ENCODE results near the gene CAPG. TPM values are rescaled to one million over a fixed set of nuclear protein-coding genes. Genes with fewer than 3 reads are reported as not detected.

Gene CAPG
- total RNA-seq, 1 donor from 2014 or later = 32.6 TPM

GRCh38 chr2:85395912-85396475, 14.2 kb downstream of the CAPG start:
- H3K9me3 Mint-ChIP-seq = no peaks in the 10 kb centered on the region
- no peak overlapping the region for H3K27ac Mint-ChIP-seq (ENCODE audit: unreplicated experiment)
- DNase-seq (ENCODE audit: low read depth, low spot score) = no peak
- no peak overlapping the region for H3K4me3 Mint-ChIP-seq
- no peaks in the 10 kb centered on the region for H3K27me3 Mint-ChIP-seq (ENCODE audit: low read depth)
- no peaks in the 10 kb centered on the region for H3K36me3 Mint-ChIP-seq (ENCODE audit: low read depth)
- TF ChIP-seq, protein P1, sequence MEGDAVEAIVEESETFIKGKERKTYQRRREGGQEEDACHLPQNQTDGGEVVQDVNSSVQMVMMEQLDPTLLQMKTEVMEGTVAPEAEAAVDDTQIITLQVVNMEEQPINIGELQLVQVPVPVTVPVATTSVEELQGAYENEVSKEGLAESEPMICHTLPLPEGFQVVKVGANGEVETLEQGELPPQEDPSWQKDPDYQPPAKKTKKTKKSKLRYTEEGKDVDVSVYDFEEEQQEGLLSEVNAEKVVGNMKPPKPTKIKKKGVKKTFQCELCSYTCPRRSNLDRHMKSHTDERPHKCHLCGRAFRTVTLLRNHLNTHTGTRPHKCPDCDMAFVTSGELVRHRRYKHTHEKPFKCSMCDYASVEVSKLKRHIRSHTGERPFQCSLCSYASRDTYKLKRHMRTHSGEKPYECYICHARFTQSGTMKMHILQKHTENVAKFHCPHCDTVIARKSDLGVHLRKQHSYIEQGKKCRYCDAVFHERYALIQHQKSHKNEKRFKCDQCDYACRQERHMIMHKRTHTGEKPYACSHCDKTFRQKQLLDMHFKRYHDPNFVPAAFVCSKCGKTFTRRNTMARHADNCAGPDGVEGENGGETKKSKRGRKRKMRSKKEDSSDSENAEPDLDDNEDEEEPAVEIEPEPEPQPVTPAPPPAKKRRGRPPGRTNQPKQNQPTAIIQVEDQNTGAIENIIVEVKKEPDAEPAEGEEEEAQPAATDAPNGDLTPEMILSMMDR (conservative IDR thresholded peaks at IDR 0.05) = no peak
- no peaks in the 10 kb centered on the region for H3K4me1 Mint-ChIP-seq

- no peak overlapping the region for H3K4me3 Mint-ChIP-seq
- DNase-seq (ENCODE audit: low read depth, low spot score) = no peak
- TF ChIP-seq, protein P1 (conservative IDR thresholded peaks at IDR 0.05) = no peak
- H3K36me3 Mint-ChIP-seq (ENCODE audit: low read depth) = no peaks in the 10 kb centered on the region
- no peaks in the 10 kb centered on the region for H3K9me3 Mint-ChIP-seq
- no peaks in the 10 kb centered on the region for H3K4me1 Mint-ChIP-seq
- no peak overlapping the region for H3K27ac Mint-ChIP-seq (ENCODE audit: unreplicated experiment)
- H3K27me3 Mint-ChIP-seq (ENCODE audit: low read depth) = no peaks in the 10 kb centered on the region
Measured at GRCh38 chr2:85394976-85395375, 15.2 kb downstream of the CAPG start.

DNA sequence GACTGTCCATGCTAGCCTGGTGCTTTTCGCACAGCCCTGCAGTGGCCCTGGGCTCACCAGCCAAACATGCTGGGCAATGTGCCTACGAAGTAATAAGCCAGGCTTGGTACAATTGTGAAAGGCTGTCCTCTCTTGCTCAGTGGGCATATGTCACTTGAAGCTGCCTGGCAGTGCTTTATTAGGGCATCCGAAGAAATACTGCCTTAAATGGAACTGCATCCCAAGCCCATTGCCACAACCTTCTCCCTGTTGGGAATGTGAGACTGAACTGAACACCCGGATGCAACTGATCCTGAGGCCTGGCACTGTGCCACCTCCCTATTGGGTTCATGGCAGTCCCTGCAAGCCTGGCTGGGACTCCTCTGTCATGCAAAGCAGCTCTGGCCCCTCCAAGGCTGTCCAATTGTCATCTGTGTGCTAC, 15.9 kb downstream of the CAPG start:
- no peaks in the 10 kb centered on the region for H3K4me1 Mint-ChIP-seq
- H3K9me3 Mint-ChIP-seq = no peaks in the 10 kb centered on the region
- H3K36me3 Mint-ChIP-seq (ENCODE audit: low read depth) = no peaks in the 10 kb centered on the region
- TF ChIP-seq, protein P1 (conservative IDR thresholded peaks at IDR 0.05) = no peak
- no peak for DNase-seq (ENCODE audit: low read depth, low spot score)
- H3K27me3 Mint-ChIP-seq (ENCODE audit: low read depth) = no peaks in the 10 kb centered on the region
- H3K27ac Mint-ChIP-seq (ENCODE audit: unreplicated experiment) = no peak overlapping the region
- no peak overlapping the region for H3K4me3 Mint-ChIP-seq

DNA sequence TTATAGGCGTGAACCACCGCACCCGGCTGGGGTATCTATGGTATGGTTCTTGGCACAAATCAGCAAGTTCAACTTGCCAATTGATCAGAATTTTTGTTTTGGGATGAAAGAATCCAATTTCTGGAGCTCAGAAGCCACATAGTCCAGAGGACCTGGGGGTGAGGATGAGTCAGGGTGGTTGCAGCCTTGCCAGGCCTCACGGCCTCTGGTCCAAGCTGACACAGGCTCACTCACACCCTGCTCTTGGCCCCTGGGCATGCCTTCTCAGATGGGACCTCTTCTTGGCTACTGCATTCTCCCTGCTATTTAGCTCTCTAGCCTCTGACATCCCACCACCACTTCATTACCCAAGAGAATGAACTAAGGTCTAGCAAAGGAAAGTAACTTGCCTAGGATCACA, 16.3 kb downstream of the CAPG start:
- DNase-seq (ENCODE audit: low read depth, low spot score) = no peak
- Mint-ChIP-seq H3K27me3 (ENCODE audit: low read depth) (no peaks in the 10 kb centered on the region), H3K36me3 (ENCODE audit: low read depth) (no peaks in the 10 kb centered on the region), H3K9me3 (no peaks in the 10 kb centered on the region), H3K4me3 (no peak overlapping the region), H3K4me1 (peaks cover 3% of the 10 kb centered on the region), H3K27ac (ENCODE audit: unreplicated experiment) (no peak overlapping the region)
- TF ChIP-seq, protein P1 (conservative IDR thresholded peaks at IDR 0.05) = no peak

DNA sequence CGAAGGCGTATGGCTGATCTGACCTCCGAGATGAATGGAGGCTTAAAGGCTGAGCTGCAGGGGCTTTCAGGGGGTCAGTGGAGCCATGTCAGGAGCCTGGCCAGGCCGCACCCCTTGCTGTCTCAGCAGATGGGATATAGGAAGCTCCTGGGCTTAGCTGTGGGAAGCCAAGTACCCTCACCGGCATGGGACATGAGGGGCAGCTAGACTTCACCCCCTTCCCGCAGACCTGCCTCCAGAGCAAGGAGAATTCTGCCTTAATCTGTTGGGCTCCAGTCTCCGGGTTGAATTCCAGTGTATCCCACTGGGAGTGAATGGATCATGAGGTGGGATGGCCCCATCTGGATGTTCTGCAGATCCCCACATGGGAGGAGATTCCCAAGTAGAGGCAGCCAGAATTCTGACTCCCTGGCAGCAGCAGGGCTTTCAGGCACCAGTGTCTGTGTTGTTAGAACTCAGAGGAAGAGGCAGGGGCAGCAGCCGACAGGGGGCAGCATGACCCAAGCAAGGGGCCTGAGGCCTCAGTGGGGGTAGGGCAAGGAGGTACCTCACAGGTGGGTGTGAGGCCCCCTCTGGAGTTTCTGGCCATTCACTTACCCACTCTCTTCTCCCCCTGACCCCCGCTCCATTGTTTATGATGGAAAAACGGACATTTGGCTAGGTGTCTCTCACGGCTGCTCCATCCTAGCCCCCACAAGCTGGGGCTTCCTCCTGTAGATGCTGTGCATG, 19.1 kb downstream of the CAPG start:
- Mint-ChIP-seq H3K27ac (ENCODE audit: unreplicated experiment) (no peak overlapping the region), H3K4me1 (peaks cover 6% of the 10 kb centered on the region), H3K36me3 (ENCODE audit: low read depth) (no peaks in the 10 kb centered on the region), H3K27me3 (ENCODE audit: low read depth) (no peaks in the 10 kb centered on the region), H3K4me3 (no peak overlapping the region), H3K9me3 (no peaks in the 10 kb centered on the region)
- TF ChIP-seq, protein P1 (conservative IDR thresholded peaks at IDR 0.05) = peak; percentile 66
- DNase-seq (ENCODE audit: low read depth, low spot score) = peak; percentile 53
